CD4-positive, alpha-beta T cell treated with Interleukin-15 for 4 hours (primary cell): ENCODE measurements around the gene ZFX.
"Not testable (repeated sequence)": the region's sequence is repeated elsewhere in the genome, so short reads cannot be mapped to it uniquely, and the experiment has no call there.

Experiments used
- DNase-seq: peaks from one replicate; pipeline ENCODE4 v3.0.0-alpha.2; 2020; ENCODE audit warnings: low spot score

Gene ZFX

DNA sequence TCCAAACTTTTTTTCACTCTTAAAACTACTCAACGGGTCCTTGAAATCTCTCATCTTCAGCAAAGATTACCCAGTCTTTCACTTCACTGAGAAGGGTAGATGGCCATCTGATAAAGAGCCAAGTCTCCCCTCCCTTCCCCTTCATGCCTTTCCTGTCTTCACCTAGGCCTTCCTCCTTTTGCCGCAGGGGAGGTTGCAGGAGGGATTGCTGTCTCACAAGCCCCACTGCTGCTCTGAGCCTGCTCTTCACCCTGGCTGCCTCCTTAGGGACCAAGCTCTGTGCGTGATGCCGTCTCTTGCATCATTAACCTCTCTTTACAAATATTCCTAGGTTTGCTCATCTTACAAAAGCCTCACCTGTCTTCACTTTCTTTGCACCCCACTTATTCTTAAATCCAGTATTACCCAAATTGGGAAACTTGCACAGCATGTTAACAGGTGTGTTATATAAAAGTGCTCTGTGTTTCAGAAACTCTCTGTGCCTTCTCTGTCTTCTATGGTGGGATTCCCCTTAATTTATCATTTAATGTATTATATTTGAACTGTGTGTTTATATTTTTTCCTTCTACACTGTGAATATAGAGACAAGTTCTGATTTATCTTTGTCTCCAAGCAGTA lies 3.8 kb downstream of the ZFX start:
- DNase-seq, result peak; percentile 9

- no peak for DNase-seq
Observed at GRCh38 chrX:24153796-24154189, 4.3 kb downstream of the ZFX start.

DNA sequence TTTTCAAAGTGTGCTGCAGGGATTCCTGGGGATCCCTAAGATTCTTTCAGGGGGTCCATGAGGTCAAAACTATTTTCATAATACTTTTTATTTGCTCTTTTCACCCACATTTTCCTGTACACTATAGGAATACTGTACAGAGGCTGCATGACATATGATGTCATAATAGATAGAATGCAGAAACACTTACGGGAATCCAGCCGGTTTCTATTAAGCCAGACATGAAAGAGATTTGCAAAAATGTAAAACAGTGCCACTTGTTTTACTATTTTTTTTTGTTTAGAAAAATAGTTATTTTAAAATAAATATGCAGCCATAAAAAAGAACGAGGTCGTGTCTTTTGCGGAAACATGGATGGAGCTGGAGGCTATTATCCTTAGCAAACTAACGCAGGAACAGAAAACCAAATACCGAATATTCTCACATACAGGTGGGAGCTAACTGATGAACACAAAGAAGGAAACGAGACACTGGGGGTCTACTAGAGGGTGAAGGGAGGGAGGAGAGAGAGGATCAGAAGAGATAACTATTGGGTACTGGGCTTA lies 5.0 kb downstream of the ZFX start:
- no peak for DNase-seq

GRCh38 chrX:24155747-24156146 lies 6.2 kb downstream of the ZFX start:
- not testable (repeated sequence) for DNase-seq

GRCh38 chrX:24156177-24156576 lies 6.6 kb downstream of the ZFX start:
- DNase-seq, result no peak

DNA sequence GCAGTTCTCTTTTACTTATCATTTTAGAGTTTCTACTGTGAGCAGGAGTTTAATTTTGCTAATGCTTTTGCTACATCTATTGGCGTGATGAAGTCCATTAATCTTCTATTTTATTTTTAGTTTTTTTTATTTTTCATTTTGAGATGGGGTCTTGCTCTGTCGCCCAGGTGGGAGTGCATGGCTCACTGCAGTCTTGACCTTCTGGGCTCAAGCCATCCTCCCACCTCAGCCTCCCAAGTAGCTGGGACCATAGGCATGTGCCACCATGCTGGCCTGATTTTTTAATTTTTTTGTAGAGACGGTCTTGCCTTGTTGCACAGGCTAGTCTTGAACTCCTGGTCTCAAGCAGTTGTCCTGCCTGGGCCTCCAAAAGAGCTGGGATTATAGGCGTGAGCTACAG lies 9.4 kb downstream of the ZFX start:
- DNase-seq, result no peak

DNA sequence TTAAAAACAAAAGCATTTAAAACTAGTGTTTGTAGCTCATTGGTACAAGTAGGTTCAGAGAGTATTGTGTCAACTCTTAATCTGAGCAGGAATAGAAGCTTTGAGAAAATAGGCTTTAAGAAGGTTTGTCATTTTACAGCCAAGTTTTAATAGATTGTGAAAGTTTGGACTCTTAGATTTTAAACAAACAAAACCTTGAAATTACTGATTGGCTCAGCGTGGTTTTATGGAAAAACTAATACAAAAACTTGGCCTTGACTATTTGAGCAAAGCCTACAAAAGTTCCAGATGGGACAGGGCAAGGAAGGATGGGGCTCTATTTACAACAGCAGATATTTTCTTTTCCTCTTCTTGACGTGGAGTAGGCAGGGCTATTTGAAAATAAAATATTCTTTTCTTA lies 16.5 kb downstream of the ZFX start:
- no peak for DNase-seq

DNA sequence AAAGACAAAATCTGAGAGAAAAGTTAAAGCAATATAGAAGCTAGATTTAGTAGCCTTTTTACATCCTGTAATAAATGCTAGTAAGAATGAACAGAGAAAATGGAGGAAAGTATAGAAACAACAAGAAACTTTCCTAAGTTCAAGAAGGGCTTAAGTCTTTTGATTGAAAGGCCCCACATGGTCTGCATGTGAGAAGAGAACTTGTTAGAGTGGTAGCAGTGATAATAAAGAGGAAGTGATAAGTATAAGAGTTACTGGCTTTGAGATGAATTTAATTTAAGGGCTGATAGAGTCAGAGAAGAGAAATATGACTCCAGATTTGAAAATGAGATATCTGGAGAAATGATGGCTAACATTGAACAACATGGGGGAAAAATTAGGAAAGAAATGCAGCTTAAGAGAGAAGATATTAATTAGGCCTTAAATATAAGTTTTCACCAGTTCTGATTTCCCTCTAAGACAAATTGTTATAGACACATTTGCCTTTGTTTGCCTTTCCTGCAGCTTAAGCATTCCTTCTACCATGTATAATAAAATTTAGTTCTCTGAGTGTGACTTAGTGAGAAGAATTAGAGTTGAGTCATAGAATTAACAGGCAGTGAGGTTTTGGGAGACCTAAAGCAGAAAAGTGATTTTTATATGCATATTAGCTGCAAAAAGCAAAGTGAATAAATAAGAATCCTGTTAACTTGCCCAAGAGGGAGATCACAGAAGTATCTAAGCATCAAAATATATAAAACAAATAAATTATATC lies 18.4 kb downstream of the ZFX start:
- DNase-seq, result no peak

- DNase-seq, result no peak
Observed at GRCh38 chrX:24168807-24169206, 19.3 kb downstream of the ZFX start.

GRCh38 chrX:24169211-24169610 lies 19.7 kb downstream of the ZFX start:
- DNase-seq, result no peak

- no peak for DNase-seq
Observed at GRCh38 chrX:24173115-24173847, 23.8 kb downstream of the ZFX start.

DNA sequence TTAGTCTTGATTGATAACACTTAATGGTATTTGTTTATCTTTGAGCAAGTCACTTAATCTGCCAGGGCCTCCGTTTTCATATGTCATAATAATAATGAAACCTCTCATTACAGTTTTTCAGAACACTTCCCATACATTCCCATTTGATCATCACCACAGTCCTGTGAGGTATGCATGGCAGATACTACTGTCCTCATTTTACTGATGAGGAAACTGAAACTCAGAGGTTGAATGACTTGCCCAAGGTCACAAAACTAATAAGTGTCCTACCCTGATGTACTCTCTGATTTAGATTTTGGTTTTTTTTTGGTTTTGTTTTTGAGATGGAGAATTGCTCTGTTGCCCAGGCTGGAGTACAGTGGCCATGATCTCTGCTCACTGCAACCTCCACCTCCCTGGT lies 25.7 kb downstream of the ZFX start:
- no peak for DNase-seq

DNA sequence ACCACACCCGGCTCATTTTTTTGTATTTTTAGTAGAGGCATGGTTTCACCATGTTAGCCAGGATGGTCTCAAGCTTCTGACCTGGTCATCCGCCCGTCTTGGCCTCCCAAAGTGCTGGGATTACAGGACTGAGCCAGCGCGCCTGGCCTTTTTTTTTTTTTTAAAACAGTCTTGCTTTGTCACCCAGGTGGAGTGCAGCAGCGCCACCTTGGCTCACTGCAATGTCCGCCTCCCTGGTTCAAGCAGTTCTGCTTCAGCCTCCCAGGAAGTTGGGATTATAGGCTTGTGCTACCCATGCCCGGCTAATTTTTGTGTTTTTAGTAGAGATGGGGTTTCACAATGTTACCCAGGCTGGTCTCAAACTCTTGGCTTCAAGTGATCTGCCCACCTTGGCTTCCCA lies 28.9 kb downstream of the ZFX start:
- no peak for DNase-seq

- DNase-seq, result no peak
Observed at GRCh38 chrX:24184018-24184417, 34.5 kb downstream of the ZFX start.

DNA sequence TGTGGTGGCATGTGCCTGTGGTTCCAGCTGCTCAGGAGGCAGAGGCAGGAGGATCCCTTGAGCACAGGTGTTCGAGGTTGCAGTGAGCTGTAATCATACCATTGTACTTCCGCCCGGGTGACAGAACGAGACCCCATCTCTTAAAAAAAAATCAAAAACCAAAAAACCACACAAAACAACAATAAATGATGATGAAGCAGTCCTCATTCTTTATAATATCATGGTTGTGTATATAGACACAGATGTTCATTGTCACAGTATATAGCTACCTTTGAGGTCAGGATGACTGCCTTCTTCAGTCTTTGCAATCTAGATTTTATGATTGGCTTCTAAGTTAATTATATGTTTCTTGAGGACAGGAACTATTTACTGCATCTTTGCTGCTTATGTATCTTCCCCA lies 37.0 kb downstream of the ZFX start:
- no peak for DNase-seq

GRCh38 chrX:24186986-24187385 lies 37.5 kb downstream of the ZFX start:
- DNase-seq, result no peak

- no peak for DNase-seq
Observed at GRCh38 chrX:24189490-24189889, 40.0 kb downstream of the ZFX start.

DNA sequence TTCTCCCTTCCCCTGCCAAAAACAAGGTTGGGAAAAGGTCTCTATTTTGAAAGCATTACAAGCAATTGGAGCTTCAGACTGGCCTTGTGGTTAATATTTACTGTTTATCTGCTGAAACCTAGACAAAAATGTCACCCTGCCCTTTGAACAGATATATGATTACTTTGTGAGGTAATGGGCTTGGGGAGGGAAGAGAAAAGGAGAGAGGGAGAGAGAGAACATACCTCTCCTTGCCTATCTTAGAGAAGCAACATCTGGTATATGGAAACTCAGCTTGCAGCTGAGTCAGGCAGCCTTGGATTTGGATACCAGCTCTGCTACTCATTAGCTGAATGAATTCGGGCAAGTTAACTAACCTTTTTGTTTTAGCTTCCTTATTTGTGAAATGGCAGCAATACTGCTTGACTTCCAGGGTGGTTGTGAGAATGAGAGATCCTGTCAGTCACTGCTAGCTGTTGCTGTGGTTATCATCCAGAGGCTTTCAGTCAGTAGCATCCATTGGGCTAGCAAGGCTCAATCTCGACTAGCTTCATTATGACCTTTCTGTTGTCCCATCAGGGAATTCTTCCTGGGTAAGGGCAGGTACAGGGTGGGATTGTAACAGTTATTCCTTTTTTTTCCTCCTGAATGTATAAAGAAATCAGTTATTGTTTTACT lies 41.1 kb downstream of the ZFX start:
- no peak for DNase-seq

GRCh38 chrX:24196509-24196908 lies 47.0 kb downstream of the ZFX start:
- no peak for DNase-seq

GRCh38 chrX:24198101-24198500 lies 48.6 kb downstream of the ZFX start:
- DNase-seq, result no peak

- DNase-seq, result no peak
Observed at GRCh38 chrX:24200133-24200532, 50.6 kb downstream of the ZFX start.

GRCh38 chrX:24201216-24201615 lies 51.7 kb downstream of the ZFX start:
- no peak for DNase-seq
